SU-DHL-6 (cell line): ENCODE data around the gene SLC25A25.

ENCODE experiments used
- H2AFZ ChIP-seq: fragments of 200-600 bp; sonication (generic); 2 replicates; pipeline ENCODE4 v1.6.1; 2014; ENCODE audit warnings: low read depth, mild to moderate bottlenecking, moderate library complexity, mixed read lengths, antibody characterized with exemption, low read length; ENCODE audit not compliant: severe bottlenecking
- H3F3A ChIP-seq: fragments of 200-600 bp; shearing (Covaris generic); 2 replicates; pipeline ENCODE4 v1.6.0; 2016; ENCODE audit warnings: antibody characterized with exemption, mild to moderate bottlenecking; ENCODE audit not compliant: insufficient read depth
- H3K27ac ChIP-seq: fragments of 200-600 bp; sonication (generic); 2 replicates; pipeline ENCODE4 v1.5.1; 2016; ENCODE audit warnings: low read depth, mild to moderate bottlenecking, low read length, moderate library complexity, mixed read lengths
- H3K27me3 ChIP-seq: fragments of 200-600 bp; sonication (generic), shearing (Covaris generic); 2 replicates; pipeline ENCODE4 v1.6.0; 2014; ENCODE audit warnings: mild to moderate bottlenecking, low read length
- H3K36me3 ChIP-seq: fragments of 200-600 bp; sonication (generic); 2 replicates; pipeline ENCODE4 v1.6.1; 2014; ENCODE audit warnings: mild to moderate bottlenecking, low read length, mixed read lengths
- H3K4me2 ChIP-seq: fragments of 300-600, 200-600 bp; shearing (Covaris generic), sonication (generic); 2 replicates; pipeline ENCODE4 v1.6.0; 2014; ENCODE audit warnings: low read length, low read depth, mild to moderate bottlenecking; ENCODE audit not compliant: poor library complexity, severe bottlenecking
- H3K4me3 ChIP-seq: fragments of 200-600 bp; sonication (generic); 2 replicates; pipeline ENCODE4 v1.5.1; 2014; ENCODE audit warnings: antibody characterized with exemption, low read length, mild to moderate bottlenecking, mixed read lengths; ENCODE audit not compliant: insufficient read depth, poor library complexity, severe bottlenecking
- H3K79me2 ChIP-seq: fragments of 200-600 bp; sonication (generic); 2 replicates; pipeline ENCODE4 v1.6.1; 2014; ENCODE audit warnings: mild to moderate bottlenecking, low read length, moderate library complexity; ENCODE audit not compliant: insufficient read depth
- H3K9ac ChIP-seq: fragments of 200-600 bp; sonication (generic); 2 replicates; pipeline ENCODE4 v1.7.0; 2014; ENCODE audit warnings: mild to moderate bottlenecking, low read length
- H3K9me2 ChIP-seq: fragments of 200-600 bp; sonication (generic); replicated peaks from 2 replicates; pipeline ENCODE4 v1.6.1; 2014; ENCODE audit warnings: low read length; ENCODE audit not compliant: insufficient read depth
- H3K9me3 ChIP-seq: fragments of 200-600 bp; sonication (generic); 2 replicates; pipeline ENCODE4 v1.6.1; 2014; ENCODE audit warnings: low read length, mixed read lengths; ENCODE audit not compliant: insufficient read depth
- H4K20me1 ChIP-seq: fragments of 200-600 bp; sonication (generic); 2 replicates; pipeline ENCODE4 v1.6.1; 2014; ENCODE audit warnings: low read depth, mild to moderate bottlenecking, antibody characterized with exemption, low read length, moderate library complexity, mixed read lengths
- CTCF ChIP-seq: fragments of 200-600 bp; sonication (generic); IDR thresholded peaks from one replicate; pipeline ENCODE4 v1.5.1; 2017; ENCODE audit warnings: antibody characterized with exemption, mild to moderate bottlenecking, low read length, moderate library complexity; ENCODE audit not compliant: insufficient read depth, poor library complexity, severe bottlenecking
- EZH2phosphoT487 ChIP-seq: fragments of 200-600 bp; sonication (generic), shearing (Covaris generic); conservative IDR thresholded peaks from 2 replicates; pipeline ENCODE4 v1.6.1; 2018; ENCODE audit warnings: mild to moderate bottlenecking, antibody characterized with exemption, low read length, moderate library complexity, mixed read lengths

The SLC25A25 gene

GRCh38 chr9:128102861-128103588 is 35.0 kb downstream of the SLC25A25 start:
- H3F3A ChIP-seq, result no peaks in the 10 kb centered on the region
- H3K4me2 ChIP-seq, result no peak overlapping the region
- H3K9ac ChIP-seq, result no peak overlapping the region
- no peak overlapping the region for H3K27ac ChIP-seq
- H3K36me3 ChIP-seq, result no peaks in the 10 kb centered on the region
- peaks cover 21% of the 10 kb centered on the region for H3K79me2 ChIP-seq
- no peaks in the 10 kb centered on the region for H3K9me3 ChIP-seq
- no peak overlapping the region for H2AFZ ChIP-seq
- H3K9me2 ChIP-seq, result no peaks in the 10 kb centered on the region
- TF ChIP-seq EZH2phosphoT487 (no peak), CTCF (no peak)
- H4K20me1 ChIP-seq, result no peaks in the 10 kb centered on the region
- H3K4me3 ChIP-seq, result no peak overlapping the region
- H3K27me3 ChIP-seq, result no peaks in the 10 kb centered on the region

- H3K9me2 ChIP-seq, result no peaks in the 10 kb centered on the region
- H3K27me3 ChIP-seq, result no peaks in the 10 kb centered on the region
- no peaks in the 10 kb centered on the region for H3F3A ChIP-seq
- TF ChIP-seq EZH2phosphoT487, result no peak
- no peak for TF ChIP-seq CTCF
- no peak overlapping the region for H3K4me3 ChIP-seq
- no peak overlapping the region for H2AFZ ChIP-seq
- no peak overlapping the region for H3K4me2 ChIP-seq
- no peak overlapping the region for H3K9ac ChIP-seq
- H3K36me3 ChIP-seq, result no peaks in the 10 kb centered on the region
- H3K79me2 ChIP-seq, result peaks cover 16% of the 10 kb centered on the region; the same call in 1 of the 2 replicates
- H3K27ac ChIP-seq, result no peak overlapping the region
- H4K20me1 ChIP-seq, result no peaks in the 10 kb centered on the region
- no peaks in the 10 kb centered on the region for H3K9me3 ChIP-seq
Observed at GRCh38 chr9:128103589-128103962, 35.5 kb downstream of the SLC25A25 start.

GRCh38 chr9:128104171-128104618 is 36.2 kb downstream of the SLC25A25 start:
- no peaks in the 10 kb centered on the region for H3K36me3 ChIP-seq
- H3K4me3 ChIP-seq, result no peak overlapping the region
- H3K9me2 ChIP-seq, result no peaks in the 10 kb centered on the region
- H3F3A ChIP-seq, result no peaks in the 10 kb centered on the region
- H3K9ac ChIP-seq, result no peak overlapping the region
- H3K9me3 ChIP-seq, result no peaks in the 10 kb centered on the region
- H3K4me2 ChIP-seq, result no peak overlapping the region
- no peaks in the 10 kb centered on the region for H3K27me3 ChIP-seq
- H3K27ac ChIP-seq, result no peak overlapping the region
- H4K20me1 ChIP-seq, result no peaks in the 10 kb centered on the region
- no peak overlapping the region for H2AFZ ChIP-seq
- TF ChIP-seq EZH2phosphoT487 (no peak), CTCF (no peak)
- peaks cover 10% of the 10 kb centered on the region; the same call in 1 of the 2 replicates for H3K79me2 ChIP-seq
